NCI-H187 (cell line): Measurements from ENCODE around the gene SLC35F5.
"Not testable (repeated sequence)": the region's sequence is repeated elsewhere in the genome, so short reads cannot be mapped to it uniquely, and the experiment has no call there.

Source experiments
- DNase-seq, 2 experiments: peaks; one replicate each; lab custom pipeline; 2025; lab: John Stamatoyannopoulos, UW

SLC35F5 gene

GRCh38 chr2:113756355-113757137, at the start of gene SLC35F5:
SLC35F5 (minus strand) TSS chr2:113756642; CDS start chr2:113756409, 233 bp downstream.
- DNase-seq: peak; percentile 58 to 71

DNA sequence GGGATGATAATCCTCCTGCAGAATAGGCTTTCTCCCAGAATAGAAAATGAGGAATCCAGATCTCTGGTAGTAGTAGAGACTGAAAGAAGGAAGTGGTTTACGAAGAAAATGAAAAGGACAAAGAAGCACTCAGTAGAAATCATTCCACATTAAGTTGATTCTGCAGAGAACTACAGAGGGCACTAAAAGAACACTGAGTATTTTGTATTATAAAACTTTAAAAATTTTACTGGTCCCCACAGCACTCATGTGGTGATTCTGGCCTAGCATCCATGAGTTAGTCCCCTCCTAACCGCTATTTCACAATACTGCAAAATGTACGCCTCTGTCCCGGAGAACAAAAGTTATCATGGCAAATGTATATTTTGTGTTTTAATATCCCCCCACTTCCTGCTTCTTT, 42.9 kb upstream of the SLC35F5 start:
- DNase-seq: no peak

- DNase-seq: no peak
Observed at GRCh38 chr2:113797237-113797636, 40.8 kb upstream of the SLC35F5 start.

GRCh38 chr2:113796592-113797175, 40.2 kb upstream of the SLC35F5 start:
- no peak for DNase-seq

- no peak for DNase-seq
Observed at GRCh38 chr2:113795405-113795920, 39.0 kb upstream of the SLC35F5 start.

GRCh38 chr2:113791697-113792590, 35.5 kb upstream of the SLC35F5 start:
- DNase-seq: no peak

DNA sequence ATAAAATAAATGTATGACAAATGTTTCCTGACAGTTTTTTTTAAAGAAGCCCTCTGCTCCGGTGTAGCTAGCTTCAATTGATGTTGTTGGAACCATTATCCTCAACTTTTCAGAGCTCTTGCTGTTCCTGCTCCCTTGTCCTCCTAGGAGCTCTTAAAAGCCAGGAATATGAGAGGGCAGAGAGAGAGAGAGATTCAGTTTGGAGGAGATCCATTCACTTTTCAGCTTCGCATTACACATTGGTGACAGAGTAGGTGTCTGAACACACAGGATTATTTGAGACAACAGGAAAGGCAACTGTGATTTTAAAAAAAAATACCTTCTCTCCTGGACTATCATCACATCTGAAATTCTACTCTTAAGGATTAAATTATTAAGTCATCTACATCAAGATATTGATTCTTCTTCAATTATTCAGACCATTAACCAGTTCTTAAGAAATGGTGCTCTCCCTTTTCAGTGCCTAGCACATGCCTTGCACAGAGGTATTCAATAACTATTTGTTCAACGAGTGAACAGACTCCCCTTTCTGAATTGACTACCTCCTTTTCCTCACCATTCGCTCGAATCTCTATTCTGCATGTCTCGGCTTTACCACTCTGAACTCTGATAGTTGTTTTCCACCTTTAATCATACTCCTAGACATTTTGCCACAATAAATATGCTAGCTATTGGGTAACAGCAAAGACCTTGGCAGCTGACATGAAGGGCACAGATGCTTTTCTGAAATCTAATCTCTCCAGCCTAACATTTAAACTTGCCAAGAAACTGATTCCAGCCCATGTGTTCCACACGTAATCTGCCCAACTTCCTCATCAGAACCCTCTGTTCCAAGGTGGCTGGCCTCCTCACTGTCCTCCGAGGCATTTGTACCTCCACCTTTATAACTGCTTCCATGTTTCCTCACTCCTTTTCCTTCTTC, 28.6 kb upstream of the SLC35F5 start:
- no peak for DNase-seq

DNA sequence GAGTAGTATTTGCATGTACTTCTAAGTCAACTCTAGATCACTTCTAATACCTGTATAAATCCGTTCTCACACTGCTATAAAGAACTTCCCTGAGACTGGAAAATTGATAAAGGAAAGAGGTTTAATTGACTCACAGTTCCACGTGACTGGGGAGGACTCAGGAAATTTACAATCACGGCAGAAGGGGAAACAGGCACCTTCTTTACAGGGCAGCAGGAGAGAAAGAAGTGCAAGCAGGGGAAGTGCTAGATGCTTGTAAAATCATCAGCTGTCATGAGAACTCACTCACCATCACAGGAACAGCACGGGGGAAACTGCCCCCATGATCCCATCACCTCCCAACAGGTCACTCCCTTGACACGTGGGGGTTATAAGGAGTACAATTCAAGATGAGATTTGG, 24.0 kb upstream of the SLC35F5 start:
- no peak for DNase-seq

DNA sequence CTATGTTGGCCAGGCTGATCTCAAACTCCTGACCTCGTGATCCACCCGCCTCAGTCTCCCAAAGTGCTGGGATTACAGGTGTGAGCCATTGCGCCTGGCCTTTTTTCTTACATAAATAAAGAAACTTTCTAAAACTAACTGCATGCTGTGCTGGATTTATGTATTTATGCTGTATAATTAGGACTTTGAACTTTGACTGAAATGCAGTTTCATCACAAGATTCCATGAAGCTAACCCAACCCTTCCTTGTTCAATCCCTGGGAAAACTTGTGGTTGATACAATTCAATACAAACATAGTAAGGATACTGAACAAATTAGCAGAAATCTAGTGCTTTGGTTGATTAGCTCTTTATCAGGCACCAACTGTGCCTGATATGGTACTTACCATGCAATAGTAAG, 20.9 kb upstream of the SLC35F5 start:
- no peak for DNase-seq

GRCh38 chr2:113776949-113777348, 20.5 kb upstream of the SLC35F5 start:
- DNase-seq: no peak

DNA sequence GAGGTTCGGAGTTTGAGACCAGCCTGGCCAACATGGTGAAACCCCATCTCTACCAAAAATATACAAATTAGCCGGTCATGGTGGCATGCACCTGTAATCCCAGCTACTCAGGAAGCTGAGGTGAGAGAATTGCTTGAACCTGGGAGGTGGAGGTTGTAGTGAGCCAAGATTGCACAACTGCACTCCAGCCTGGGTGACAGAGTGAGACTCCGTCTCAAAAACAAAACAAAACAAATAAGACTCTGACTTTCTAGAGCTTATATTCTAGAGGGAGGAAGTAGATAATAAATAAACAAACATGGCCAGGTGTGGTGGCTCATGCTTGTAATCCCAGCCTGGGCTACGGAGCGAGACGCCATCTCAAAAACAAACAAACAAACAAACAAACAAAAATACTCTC, 18.2 kb upstream of the SLC35F5 start:
- DNase-seq: not testable (repeated sequence)

DNA sequence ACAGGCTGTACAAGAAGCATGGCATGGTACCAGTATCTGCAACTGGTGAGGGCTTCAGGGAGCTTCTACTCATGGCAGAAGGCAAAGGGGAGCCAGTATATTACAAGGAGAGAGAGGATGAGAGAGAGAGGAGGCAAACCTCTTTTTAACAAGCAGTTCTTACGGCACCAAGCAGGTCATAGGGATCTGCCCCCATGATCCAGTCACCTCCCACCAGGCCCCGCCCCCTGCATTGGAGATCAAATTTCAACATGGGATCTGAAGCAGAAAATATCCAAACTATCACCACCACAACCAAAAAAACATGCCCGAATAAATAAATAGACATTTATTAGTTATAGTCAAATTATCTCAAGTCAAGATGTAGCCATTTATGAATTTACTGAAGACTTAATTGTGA, 14.5 kb upstream of the SLC35F5 start:
- no peak for DNase-seq

GRCh38 chr2:113769555-113769954, 13.1 kb upstream of the SLC35F5 start:
- no peak for DNase-seq

DNA sequence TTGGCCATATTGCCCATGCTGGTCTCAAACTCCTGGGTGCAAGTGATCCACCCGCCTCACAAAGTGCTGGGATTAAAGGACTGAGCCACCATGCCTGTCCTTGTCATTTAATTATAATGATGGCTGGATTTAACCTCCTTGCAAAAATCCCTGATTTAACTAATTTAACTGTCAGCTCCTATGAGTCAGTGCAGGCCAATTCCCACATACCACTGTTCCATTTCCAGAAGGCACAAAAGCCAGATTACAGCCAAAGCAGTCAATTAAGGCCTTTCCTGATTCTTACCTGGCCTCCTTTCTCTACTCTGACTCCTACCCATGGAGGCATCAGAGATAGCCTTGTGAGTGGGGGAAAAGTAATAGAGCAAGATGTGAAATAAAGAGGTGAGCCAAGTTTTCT, 12.3 kb upstream of the SLC35F5 start:
- DNase-seq: no peak

DNA sequence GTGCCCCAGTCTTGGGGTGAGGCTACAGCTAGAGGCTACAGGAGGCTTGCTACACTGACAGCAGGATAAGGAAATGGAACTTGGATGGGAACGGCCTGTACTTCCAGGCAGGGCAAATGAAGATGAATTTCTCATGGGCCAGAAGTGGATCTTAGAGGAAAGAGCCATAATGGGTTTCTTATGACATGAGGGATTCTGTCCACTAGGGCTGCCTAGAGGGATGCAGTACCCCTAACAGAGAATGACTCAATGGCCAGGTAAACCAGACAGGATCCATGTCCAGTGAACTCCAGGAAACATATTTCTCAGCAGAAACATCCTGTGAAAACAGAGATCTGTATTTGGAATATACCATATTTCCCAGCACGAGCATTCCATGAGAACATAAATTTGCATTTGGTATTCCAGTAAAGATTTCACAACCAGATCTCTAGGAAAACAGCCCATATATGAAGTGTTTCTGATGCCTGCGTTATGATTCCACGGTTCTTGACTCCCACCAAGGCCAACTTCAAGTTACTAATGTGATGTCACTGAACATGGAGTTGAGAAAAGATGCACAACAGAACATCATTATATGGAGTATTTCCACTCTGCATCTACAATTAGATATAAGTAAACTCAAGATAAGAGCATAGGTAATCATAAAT, 11.5 kb upstream of the SLC35F5 start:
- no peak for DNase-seq

GRCh38 chr2:113765276-113765675, 8.8 kb upstream of the SLC35F5 start:
- DNase-seq: no peak

DNA sequence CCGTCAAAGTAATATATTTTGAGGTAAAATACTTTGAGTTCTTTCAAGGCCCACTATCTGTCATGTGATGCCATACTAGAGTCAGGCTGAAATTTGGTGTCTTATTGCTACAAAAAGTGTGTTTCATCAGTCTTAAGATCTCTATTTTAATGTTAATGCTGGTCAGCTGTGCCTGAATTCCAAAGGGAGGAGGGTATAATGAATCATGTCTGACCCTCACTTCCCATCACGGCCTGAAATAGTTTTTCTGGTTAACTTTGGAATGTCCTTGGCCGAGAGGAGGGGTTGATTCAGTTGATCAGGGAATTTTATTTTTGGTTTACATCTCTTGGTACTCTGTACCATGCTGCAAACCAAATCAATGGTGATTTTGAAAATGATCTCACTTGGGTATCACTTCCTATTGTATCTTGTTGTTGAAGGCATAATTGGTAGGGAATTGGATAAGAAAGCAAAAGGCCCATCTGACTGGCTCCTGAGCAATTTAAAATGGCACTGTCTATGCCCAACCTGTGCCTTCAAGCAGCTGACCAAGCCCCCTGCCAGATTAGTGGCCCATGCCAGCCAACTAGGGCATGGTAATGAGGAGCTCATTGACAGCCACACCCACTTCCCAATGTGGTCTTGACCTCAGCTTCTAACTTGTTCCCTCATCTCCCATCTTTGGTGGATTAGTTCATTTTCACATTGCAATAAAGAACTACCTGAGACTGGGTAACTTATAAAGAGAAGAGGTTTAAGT, 6.1 kb upstream of the SLC35F5 start:
- no peak for DNase-seq

- DNase-seq: no peak
Observed at GRCh38 chr2:113760400-113760799, 4.0 kb upstream of the SLC35F5 start.

DNA sequence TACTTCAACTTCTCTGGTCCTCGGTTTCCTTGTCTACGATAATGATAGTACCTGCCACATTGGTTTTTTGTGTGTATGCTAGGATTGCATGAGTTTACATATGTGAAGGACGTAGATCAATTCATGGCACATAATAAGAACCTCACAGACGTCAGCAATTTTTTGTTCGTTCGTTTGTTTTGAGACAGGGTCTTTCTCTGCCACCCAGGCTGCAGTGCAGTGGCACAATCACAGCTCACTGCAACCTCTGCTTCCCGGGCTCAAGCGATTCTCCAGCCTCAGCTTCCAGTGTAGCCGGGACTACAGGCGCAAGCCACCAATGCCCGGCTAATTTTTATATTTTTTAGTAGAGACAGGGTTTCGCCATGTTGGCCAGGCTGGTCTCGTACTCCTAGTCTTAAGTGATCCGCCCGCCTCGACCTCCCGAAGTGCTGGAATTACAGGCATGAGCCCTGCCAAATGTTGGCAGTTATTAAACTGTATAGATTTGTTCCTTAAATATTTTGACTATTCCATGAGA, 756 bp upstream of the SLC35F5 start:
- DNase-seq: no peak

DNA sequence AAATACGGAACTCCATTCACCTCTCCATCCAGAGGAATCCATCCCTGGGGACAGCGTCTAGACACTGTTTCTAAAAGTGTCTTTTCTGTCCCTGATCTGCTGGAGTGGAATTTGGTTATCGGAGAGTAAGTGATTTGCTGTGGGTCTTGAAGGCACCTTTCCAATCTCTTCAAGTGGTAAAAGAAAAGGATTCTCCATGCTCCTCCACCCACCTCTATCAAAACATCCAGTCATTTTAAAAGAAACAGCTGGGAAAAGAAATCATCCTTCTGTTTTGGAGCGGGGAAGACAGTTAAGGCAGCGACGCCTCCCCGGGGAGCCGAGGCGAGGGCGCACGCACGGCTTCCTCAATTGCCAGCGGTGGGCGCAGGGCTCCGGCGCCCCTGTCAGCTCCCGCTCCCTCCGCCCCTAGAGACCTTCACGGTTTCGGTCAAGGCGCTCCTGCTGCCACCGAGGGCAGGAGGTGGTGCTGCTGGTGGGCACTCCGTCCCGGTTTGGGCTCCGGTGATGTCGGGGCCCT, 547 bp downstream of the SLC35F5 start:
- DNase-seq: no peak
